KMS-11 (cell line): ENCODE measurements around the gene CAMK2D.

Experiments
- H2AFZ ChIP-seq: fragments of 200-600 bp; sonication (generic); 2 replicates; pipeline ENCODE4 v1.6.1; 2016; ENCODE audit warnings: antibody characterized with exemption, mixed run types, low read depth
- H3K27ac ChIP-seq: fragments of 200-600 bp; sonication (generic); 2 replicates; pipeline ENCODE4 v1.6.1; 2016; ENCODE audit warnings: mild to moderate bottlenecking, mixed run types
- H3K27me3 ChIP-seq: fragments of 200-600 bp; sonication (generic); 2 replicates; pipeline ENCODE4 v1.6.1; 2017; ENCODE audit warnings: mild to moderate bottlenecking, low read depth, mixed run types, moderate library complexity; ENCODE audit not compliant: insufficient read depth
- H3K36me3 ChIP-seq: fragments of 200-600 bp; sonication (generic); 2 replicates; pipeline ENCODE4 v1.6.1; 2017; ENCODE audit warnings: mild to moderate bottlenecking, mixed run types; ENCODE audit not compliant: insufficient read depth
- H3K4me1 ChIP-seq: fragments of 200-600 bp; sonication (generic); 2 replicates; pipeline ENCODE4 v1.6.1; 2016; ENCODE audit warnings: mild to moderate bottlenecking, low read depth, mixed run types; ENCODE audit not compliant: poor library complexity, severe bottlenecking
- H3K4me2 ChIP-seq: fragments of 200-600 bp; sonication (generic); 2 replicates; pipeline ENCODE4 v1.7.0; 2016; ENCODE audit warnings: mild to moderate bottlenecking, mixed run types
- H3K4me3 ChIP-seq: fragments of 200-600 bp; sonication (generic); IDR thresholded peaks from 2 replicates; pipeline ENCODE4 v1.6.1; 2017; ENCODE audit warnings: low read depth, low read length, mixed read lengths; ENCODE audit not compliant: insufficient read depth
- H3K79me2 ChIP-seq: fragments of 200-600 bp; sonication (generic); 2 replicates; pipeline ENCODE4 v1.6.1; 2016; ENCODE audit warnings: low read depth, mixed run types; ENCODE audit not compliant: insufficient read depth
- H3K9ac ChIP-seq: fragments of 200-600 bp; sonication (generic); 2 replicates; pipeline ENCODE4 v1.6.1; 2016; ENCODE audit warnings: mild to moderate bottlenecking, mixed run types
- H4K20me1 ChIP-seq: fragments of 200-600 bp; sonication (generic); 2 replicates; pipeline ENCODE4 v1.6.1; 2016; ENCODE audit warnings: mild to moderate bottlenecking, mixed run types; ENCODE audit not compliant: insufficient read depth
- TF ChIP-seq, protein P1 (sequence below): fragments of 200-600 bp; sonication (generic); conservative IDR thresholded peaks from 2 replicates; pipeline ENCODE4 v1.6.1; 2017; ENCODE audit warnings: low read depth, mild to moderate bottlenecking, antibody characterized with exemption, low read length, moderate library complexity, mixed read lengths

Gene CAMK2D

DNA sequence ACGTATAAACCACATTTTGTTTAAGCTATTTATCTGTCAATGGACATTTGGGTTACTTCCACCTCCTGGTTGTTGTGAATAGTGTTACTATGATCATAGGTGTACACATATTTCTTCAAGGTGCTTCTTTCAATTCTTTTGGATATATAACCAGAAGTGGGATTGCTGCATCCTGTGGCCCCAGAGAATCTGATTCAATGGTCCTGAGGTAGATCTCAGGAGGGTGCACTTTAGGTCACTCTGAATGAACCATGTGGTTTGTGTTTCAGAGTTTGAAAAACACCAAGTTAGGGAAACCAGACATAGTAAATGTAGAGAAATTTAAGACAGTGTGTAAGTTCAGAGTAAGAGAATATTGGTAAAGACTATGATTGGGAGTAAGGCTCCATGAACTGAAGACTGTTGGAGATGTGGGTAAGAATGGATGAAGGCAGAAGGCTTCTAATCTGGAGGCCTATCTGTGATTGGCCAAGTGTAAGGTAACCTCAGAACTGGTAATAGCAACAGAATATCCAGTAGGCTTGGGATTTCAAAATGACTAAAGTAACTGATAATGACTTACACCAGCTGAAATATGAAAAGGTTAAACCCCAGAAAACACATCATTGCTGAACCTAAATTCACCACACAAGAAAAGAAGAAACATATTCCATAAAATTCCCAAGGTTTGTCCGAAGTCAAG, 236.9 kb downstream of the CAMK2D start:
- TF ChIP-seq, protein P1, sequence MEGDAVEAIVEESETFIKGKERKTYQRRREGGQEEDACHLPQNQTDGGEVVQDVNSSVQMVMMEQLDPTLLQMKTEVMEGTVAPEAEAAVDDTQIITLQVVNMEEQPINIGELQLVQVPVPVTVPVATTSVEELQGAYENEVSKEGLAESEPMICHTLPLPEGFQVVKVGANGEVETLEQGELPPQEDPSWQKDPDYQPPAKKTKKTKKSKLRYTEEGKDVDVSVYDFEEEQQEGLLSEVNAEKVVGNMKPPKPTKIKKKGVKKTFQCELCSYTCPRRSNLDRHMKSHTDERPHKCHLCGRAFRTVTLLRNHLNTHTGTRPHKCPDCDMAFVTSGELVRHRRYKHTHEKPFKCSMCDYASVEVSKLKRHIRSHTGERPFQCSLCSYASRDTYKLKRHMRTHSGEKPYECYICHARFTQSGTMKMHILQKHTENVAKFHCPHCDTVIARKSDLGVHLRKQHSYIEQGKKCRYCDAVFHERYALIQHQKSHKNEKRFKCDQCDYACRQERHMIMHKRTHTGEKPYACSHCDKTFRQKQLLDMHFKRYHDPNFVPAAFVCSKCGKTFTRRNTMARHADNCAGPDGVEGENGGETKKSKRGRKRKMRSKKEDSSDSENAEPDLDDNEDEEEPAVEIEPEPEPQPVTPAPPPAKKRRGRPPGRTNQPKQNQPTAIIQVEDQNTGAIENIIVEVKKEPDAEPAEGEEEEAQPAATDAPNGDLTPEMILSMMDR: no peak
- Histone ChIP-seq H3K4me2 (no peak overlapping the region), H3K4me3 (no peak overlapping the region), H3K4me1 (peaks cover 9% of the 10 kb centered on the region), H4K20me1 (no peaks in the 10 kb centered on the region), H3K9ac (no peak overlapping the region), H3K79me2 (no peaks in the 10 kb centered on the region), H2AFZ (no peak overlapping the region), H3K27ac (no peak overlapping the region), H3K36me3 (no peaks in the 10 kb centered on the region), H3K27me3 (no peaks in the 10 kb centered on the region)

- Histone ChIP-seq H3K4me1 (peaks cover 9% of the 10 kb centered on the region), H3K4me3 (no peak overlapping the region), H3K27ac (no peak overlapping the region), H3K4me2 (no peak overlapping the region), H3K36me3 (no peaks in the 10 kb centered on the region), H3K9ac (no peak overlapping the region), H3K79me2 (no peaks in the 10 kb centered on the region), H2AFZ (no peak overlapping the region), H4K20me1 (no peaks in the 10 kb centered on the region), H3K27me3 (no peaks in the 10 kb centered on the region)
- TF ChIP-seq, protein P1: no peak
Measured at GRCh38 chr4:113524096-113524495, 237.4 kb downstream of the CAMK2D start.

GRCh38 chr4:113522433-113522832, 239.1 kb downstream of the CAMK2D start:
- H3K4me2 ChIP-seq: no peak overlapping the region
- no peak overlapping the region for H3K27ac ChIP-seq
- H3K36me3 ChIP-seq: no peaks in the 10 kb centered on the region
- H3K27me3 ChIP-seq: no peaks in the 10 kb centered on the region
- no peak overlapping the region for H3K4me3 ChIP-seq
- H3K4me1 ChIP-seq: peaks cover 9% of the 10 kb centered on the region
- TF ChIP-seq, protein P1: no peak
- H3K79me2 ChIP-seq: no peaks in the 10 kb centered on the region
- H3K9ac ChIP-seq: no peak overlapping the region
- no peaks in the 10 kb centered on the region for H4K20me1 ChIP-seq
- H2AFZ ChIP-seq: no peak overlapping the region

DNA sequence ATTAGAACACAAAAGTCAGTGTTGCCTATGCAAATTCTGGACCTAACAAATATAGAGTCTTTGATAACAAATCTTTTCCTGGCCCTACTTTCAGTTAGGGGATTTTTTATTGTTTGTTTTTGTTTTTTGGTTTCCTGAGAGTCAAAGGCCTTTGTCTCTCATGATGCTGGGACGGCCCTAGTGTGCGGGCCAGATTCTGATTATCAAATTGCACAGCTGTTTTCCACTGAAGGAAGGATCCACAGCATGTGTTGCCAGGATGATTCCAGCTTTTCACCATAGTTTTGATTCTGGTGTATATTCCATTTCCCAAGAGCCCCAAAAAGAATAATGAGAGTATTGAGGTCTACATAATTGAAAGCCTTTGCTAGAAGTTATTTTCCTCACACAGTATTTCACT, 248.2 kb downstream of the CAMK2D start:
- Histone ChIP-seq H2AFZ (no peak overlapping the region), H3K27me3 (no peaks in the 10 kb centered on the region), H3K4me2 (no peak overlapping the region), H3K27ac (no peak overlapping the region), H3K4me1 (no peaks in the 10 kb centered on the region), H3K36me3 (no peaks in the 10 kb centered on the region), H3K9ac (no peak overlapping the region), H4K20me1 (no peaks in the 10 kb centered on the region), H3K4me3 (no peak overlapping the region), H3K79me2 (no peaks in the 10 kb centered on the region)
- TF ChIP-seq, protein P1: no peak
